Fibroblast of lung (primary cell): ENCODE data around the gene TMEM106C. TPM values are rescaled to one million over a fixed set of nuclear protein-coding genes. Genes with fewer than 3 reads are reported as not detected.

Source experiments
- DNase-seq, 2 donors: peaks; one replicate each; pipeline versions ENCODE4 v3.0.0 to v3.0.0-alpha.2; 2010; ENCODE audit warnings: low read depth in 2 of 2
- H2AFZ ChIP-seq: 2 replicates; pipeline ENCODE4 v1.5.1; 2012; ENCODE audit warnings: low read length, control low read depth, inconsistent platforms
- H3K27ac ChIP-seq: 2 replicates; pipeline ENCODE4 v1.5.1; 2011; ENCODE audit warnings: low read length, control low read depth; ENCODE audit not compliant: insufficient read depth
- H3K27me3 ChIP-seq: 2 replicates; pipeline ENCODE4 v1.5.1; 2011; ENCODE audit warnings: mild to moderate bottlenecking, low read length; ENCODE audit not compliant: control insufficient read depth, insufficient read depth
- H3K36me3 ChIP-seq: 2 replicates; pipeline ENCODE4 v1.5.1; 2011; ENCODE audit warnings: low read length; ENCODE audit not compliant: control insufficient read depth, insufficient read depth
- H3K4me1 ChIP-seq: 2 replicates; pipeline ENCODE4 v1.5.1; 2011; ENCODE audit warnings: low read length; ENCODE audit not compliant: control insufficient read depth, insufficient read depth; ENCODE audit errors: extremely low read depth
- H3K4me2 ChIP-seq: 2 replicates; pipeline ENCODE4 v1.5.1; 2011; ENCODE audit warnings: low read length, control low read depth; ENCODE audit not compliant: insufficient read depth; ENCODE audit errors: extremely low read depth
- H3K4me3 ChIP-seq, 4 experiments: fragments of 200-600 bp in 1 of 4; sonication (generic) in 1 of 4; replicated peaks in 1 of 4; 2 replicates each; pipeline ENCODE4 v1.5.1; 2011 to 2016; ENCODE audit warnings: low read length in 4 of 4, low read depth in 3 of 4, mild to moderate bottlenecking in 3 of 4, control low read depth in 2 of 4, inconsistent platforms in 1 of 4, mixed read lengths in 1 of 4; ENCODE audit not compliant: insufficient read depth in 1 of 4; ENCODE audit errors: control extremely low read depth in 1 of 4
- H3K79me2 ChIP-seq: 2 replicates; pipeline ENCODE4 v1.5.1; 2012; ENCODE audit warnings: mild to moderate bottlenecking, low read length, inconsistent platforms; ENCODE audit not compliant: control insufficient read depth, insufficient read depth
- H3K9ac ChIP-seq: 2 replicates; pipeline ENCODE4 v1.5.1; 2011; ENCODE audit warnings: mild to moderate bottlenecking, low read length, control low read depth; ENCODE audit not compliant: insufficient read depth
- H3K9me3 ChIP-seq: 2 replicates; pipeline ENCODE4 v1.5.1; 2012; ENCODE audit warnings: low read depth, low read length; ENCODE audit not compliant: control insufficient read depth, insufficient read depth
- H4K20me1 ChIP-seq: 2 replicates; pipeline ENCODE4 v1.5.1; 2011; ENCODE audit warnings: low read length; ENCODE audit not compliant: control insufficient read depth, insufficient read depth; ENCODE audit errors: extremely low read depth
- CTCF ChIP-seq, 2 donors: IDR thresholded peaks in 1 of 2; conservative IDR thresholded peaks in 1 of 2; 1 replicate in 1 of 2; 2 replicates in 1 of 2; pipeline ENCODE4 v1.5.1; 2011 to 2012; ENCODE audit warnings: low read length in 2 of 2, control low read depth in 1 of 2, inconsistent platforms in 1 of 2, low read depth in 1 of 2, mild to moderate bottlenecking in 1 of 2
- EZH2 ChIP-seq: IDR thresholded peaks from 2 replicates; pipeline ENCODE4 v1.5.1; 2012; ENCODE audit warnings: low read length, control low read depth, mild to moderate bottlenecking; ENCODE audit errors: missing control alignments
- polyA plus RNA-seq, 2 donors: library from polyadenylated mRNA; depleted of rRNA in 1 of 2; stranded (reverse) in 1 of 2; unstranded in 1 of 2; fragments of >200 nt; gene quantifications; 2 replicates each; pipeline ENCODE4 v1.2.1, GENCODE V29; 2011 to 2012; ENCODE audit warnings: missing spikeins in 1 of 2
- total RNA-seq: library from RNA; depleted of rRNA; stranded (reverse); fragments of >200 nt; gene quantifications from 2 replicates; pipeline ENCODE4 v1.2.1, GENCODE V29; 2014

Gene TMEM106C
- total and polyA plus RNA-seq, 2 donors (not counting 1 experiment from before 2014, with no cell fraction given), result 85.0 to 91.7 TPM

- Histone ChIP-seq H3K4me3 (no peak overlapping the region), H3K4me2 (no peak overlapping the region), H3K4me1 (no peaks in the 10 kb centered on the region), H4K20me1 (no peaks in the 10 kb centered on the region), H2AFZ (no peak overlapping the region), H3K27ac (no peak overlapping the region), H3K9ac (no peak overlapping the region), H3K36me3 (no peaks in the 10 kb centered on the region), H3K9me3 (no peaks in the 10 kb centered on the region), H3K79me2 (no peaks in the 10 kb centered on the region), H3K27me3 (peaks cover 46% of the 10 kb centered on the region)
- no peak for DNase-seq
- no peak for TF ChIP-seq EZH2
Measured at GRCh38 chr12:48010366-48010970, 47.1 kb downstream of the TMEM106C start.

GRCh38 chr12:48012070-48012469, 48.7 kb downstream of the TMEM106C start:
- DNase-seq, result no peak
- Histone ChIP-seq H4K20me1 (no peaks in the 10 kb centered on the region), H3K4me3 (no peak overlapping the region), H2AFZ (no peak overlapping the region), H3K79me2 (no peaks in the 10 kb centered on the region), H3K9me3 (no peaks in the 10 kb centered on the region), H3K27ac (no peak overlapping the region), H3K9ac (no peak overlapping the region), H3K36me3 (no peaks in the 10 kb centered on the region), H3K4me2 (no peak overlapping the region), H3K27me3 (peaks cover 39% of the 10 kb centered on the region), H3K4me1 (no peaks in the 10 kb centered on the region)
- no peak for TF ChIP-seq EZH2

- H3K4me1 ChIP-seq, result no peaks in the 10 kb centered on the region
- no peak for DNase-seq
- H4K20me1 ChIP-seq, result no peaks in the 10 kb centered on the region
- H3K27me3 ChIP-seq, result peaks cover 35% of the 10 kb centered on the region
- H3K4me2 ChIP-seq, result no peak overlapping the region
- TF ChIP-seq CTCF (conservative IDR thresholded peaks at IDR 0.05 in 1 of 2, IDR thresholded peaks at IDR 0.05 in 1 of 2; ENCODE audit: low read depth in 1 of 2, low read length in 2 of 2), result no peak
- no peak for TF ChIP-seq EZH2
- no peak overlapping the region for H3K9ac ChIP-seq
- no peaks in the 10 kb centered on the region for H3K79me2 ChIP-seq
- H3K9me3 ChIP-seq, result no peaks in the 10 kb centered on the region
- no peak overlapping the region for H3K27ac ChIP-seq
- H3K36me3 ChIP-seq, result no peaks in the 10 kb centered on the region
- H2AFZ ChIP-seq, result no peak overlapping the region
- no peak overlapping the region for H3K4me3 ChIP-seq
Measured at GRCh38 chr12:48013287-48013686, 49.9 kb downstream of the TMEM106C start.

- Histone ChIP-seq H2AFZ (no peak overlapping the region), H3K9ac (no peak overlapping the region), H3K4me2 (no peak overlapping the region), H3K36me3 (no peaks in the 10 kb centered on the region), H3K4me1 (no peaks in the 10 kb centered on the region), H3K27ac (no peak overlapping the region), H3K27me3 (peaks cover 22% of the 10 kb centered on the region), H3K9me3 (no peaks in the 10 kb centered on the region), H3K4me3 (no peak overlapping the region), H4K20me1 (no peaks in the 10 kb centered on the region), H3K79me2 (no peaks in the 10 kb centered on the region)
- no peak for DNase-seq
- TF ChIP-seq CTCF (conservative IDR thresholded peaks at IDR 0.05 in 1 of 2, IDR thresholded peaks at IDR 0.05 in 1 of 2; ENCODE audit: low read depth in 1 of 2, low read length in 2 of 2) (no peak), EZH2 (no peak)
Measured at GRCh38 chr12:48015129-48015528, 51.7 kb downstream of the TMEM106C start.
